Fibroblast of villous mesenchyme (primary cell): ENCODE data around the gene FUT8. TPM values are rescaled to one million over a fixed set of nuclear protein-coding genes. Genes with fewer than 3 reads are reported as not detected.

Experiments
- DNase-seq: peaks from one replicate; pipeline ENCODE4 v3.0.0-alpha.2; 2010; ENCODE audit warnings: low read depth
- H3K4me3 ChIP-seq: 2 replicates; pipeline ENCODE4 v1.5.1; 2011; ENCODE audit warnings: low read depth, mild to moderate bottlenecking, low read length
- total RNA-seq: library from RNA; depleted of rRNA; stranded (reverse); fragments of >200 nt; gene quantifications from 2 replicates; pipeline ENCODE4 v1.2.3, GENCODE V29; 2012
- TF ChIP-seq, protein P1 (sequence below): IDR thresholded peaks from 2 replicates; pipeline ENCODE4 v1.5.1; 2012; ENCODE audit warnings: low read depth, mild to moderate bottlenecking, low read length; ENCODE audit not compliant: insufficient read depth

The FUT8 gene
- total RNA-seq, 1 donor, result 120 TPM

DNA sequence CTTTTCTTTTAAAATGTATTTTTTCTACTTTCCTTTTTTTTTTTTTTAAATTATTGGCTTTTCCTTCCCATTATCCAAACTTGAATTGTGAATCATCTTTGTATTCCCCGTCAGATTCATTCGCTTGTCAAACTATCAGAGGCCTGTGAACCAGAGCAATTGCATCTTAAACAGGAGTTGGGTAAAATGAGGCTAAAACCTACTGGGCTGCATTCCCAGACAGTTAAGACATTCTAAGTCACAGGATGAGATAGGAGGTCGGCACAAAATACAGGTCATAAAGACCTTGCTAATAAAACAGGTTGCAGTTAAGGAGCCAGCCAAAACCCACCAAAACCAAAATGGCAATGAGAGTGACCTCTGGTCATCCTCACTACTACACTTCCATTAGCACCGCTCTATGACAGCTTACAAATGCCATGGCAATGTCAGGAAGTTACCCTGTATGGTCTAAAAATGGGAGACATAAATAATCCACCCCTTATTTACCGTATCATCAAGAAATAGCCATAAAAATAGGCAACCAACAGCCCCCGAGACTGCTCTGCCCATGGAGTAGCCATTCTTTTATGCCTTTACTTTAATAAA is 19.9 kb downstream of the FUT8 start:
- H3K4me3 ChIP-seq, result no peak overlapping the region
- DNase-seq, result no peak
- TF ChIP-seq, protein P1, sequence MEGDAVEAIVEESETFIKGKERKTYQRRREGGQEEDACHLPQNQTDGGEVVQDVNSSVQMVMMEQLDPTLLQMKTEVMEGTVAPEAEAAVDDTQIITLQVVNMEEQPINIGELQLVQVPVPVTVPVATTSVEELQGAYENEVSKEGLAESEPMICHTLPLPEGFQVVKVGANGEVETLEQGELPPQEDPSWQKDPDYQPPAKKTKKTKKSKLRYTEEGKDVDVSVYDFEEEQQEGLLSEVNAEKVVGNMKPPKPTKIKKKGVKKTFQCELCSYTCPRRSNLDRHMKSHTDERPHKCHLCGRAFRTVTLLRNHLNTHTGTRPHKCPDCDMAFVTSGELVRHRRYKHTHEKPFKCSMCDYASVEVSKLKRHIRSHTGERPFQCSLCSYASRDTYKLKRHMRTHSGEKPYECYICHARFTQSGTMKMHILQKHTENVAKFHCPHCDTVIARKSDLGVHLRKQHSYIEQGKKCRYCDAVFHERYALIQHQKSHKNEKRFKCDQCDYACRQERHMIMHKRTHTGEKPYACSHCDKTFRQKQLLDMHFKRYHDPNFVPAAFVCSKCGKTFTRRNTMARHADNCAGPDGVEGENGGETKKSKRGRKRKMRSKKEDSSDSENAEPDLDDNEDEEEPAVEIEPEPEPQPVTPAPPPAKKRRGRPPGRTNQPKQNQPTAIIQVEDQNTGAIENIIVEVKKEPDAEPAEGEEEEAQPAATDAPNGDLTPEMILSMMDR, result no peak

DNA sequence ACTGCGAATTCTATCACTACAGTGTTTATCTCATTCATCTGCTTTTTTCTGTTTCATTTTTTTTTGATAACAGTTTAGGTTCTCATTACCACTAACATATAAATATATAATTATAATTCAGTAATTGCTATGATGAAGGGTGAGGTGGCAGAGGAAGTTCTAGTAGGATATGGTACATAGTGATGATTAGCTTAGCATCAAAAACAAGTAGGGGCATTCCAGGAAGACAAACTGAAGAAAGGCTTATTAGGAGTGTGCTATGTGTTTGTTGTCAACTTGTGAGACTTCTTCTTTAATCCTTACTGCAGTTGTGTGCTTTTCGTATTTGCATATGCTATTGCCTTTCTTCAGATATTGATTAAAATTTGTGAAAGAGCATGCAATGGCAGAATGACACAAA is 20.6 kb downstream of the FUT8 start:
- no peak overlapping the region for H3K4me3 ChIP-seq
- TF ChIP-seq, protein P1, result no peak
- no peak for DNase-seq

DNA sequence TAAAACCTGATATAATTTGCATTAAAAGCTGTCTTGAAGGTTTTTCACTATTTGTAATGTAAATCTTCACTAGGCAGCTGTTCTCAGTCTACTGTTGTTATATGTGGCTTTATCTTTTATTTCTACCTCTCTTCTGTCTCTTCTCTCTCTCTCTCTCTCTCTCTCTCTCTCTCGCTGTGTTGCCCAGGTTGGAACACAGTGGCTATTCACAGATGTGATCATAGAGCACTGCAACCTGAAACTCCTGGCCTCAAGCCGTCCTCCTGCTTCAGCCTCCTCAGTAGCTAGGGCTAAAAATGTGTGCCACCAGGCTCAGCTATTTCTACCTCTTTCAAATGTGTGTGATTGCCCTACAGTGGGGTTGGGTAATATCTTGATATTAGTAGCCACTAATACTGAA is 21.1 kb downstream of the FUT8 start:
- no peak for DNase-seq
- no peak overlapping the region for H3K4me3 ChIP-seq
- TF ChIP-seq, protein P1, result no peak

DNA sequence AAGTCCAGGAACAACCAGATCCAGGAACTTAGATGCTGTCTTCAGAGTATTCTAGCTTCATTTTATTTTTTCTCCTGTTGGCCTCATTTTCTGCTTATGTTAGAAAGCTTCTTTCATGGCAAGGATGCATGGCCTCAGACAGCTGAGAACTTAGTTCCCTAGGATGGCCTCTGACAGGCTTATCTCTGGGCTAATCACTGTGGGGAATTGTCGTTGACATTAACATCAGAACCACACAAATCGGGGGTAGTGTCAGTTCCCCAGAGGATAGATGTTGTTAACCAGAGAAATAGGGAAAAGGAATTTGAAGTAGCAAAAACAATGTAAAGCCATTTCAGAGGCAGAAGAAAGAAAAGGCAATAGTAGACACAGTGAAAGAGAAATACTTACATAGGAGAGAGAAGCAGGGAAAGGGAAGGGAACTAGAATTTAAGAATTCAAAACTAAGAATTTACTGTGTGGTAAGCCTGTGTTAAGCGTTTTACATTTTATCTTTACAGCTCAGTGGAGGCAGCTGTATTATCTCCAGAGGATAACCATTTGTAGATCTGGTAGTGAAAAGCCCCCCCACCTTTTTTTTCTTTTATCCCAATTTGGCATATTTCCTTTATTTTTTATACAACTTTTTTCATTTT is 21.8 kb downstream of the FUT8 start:
- TF ChIP-seq, protein P1, result no peak

DNA sequence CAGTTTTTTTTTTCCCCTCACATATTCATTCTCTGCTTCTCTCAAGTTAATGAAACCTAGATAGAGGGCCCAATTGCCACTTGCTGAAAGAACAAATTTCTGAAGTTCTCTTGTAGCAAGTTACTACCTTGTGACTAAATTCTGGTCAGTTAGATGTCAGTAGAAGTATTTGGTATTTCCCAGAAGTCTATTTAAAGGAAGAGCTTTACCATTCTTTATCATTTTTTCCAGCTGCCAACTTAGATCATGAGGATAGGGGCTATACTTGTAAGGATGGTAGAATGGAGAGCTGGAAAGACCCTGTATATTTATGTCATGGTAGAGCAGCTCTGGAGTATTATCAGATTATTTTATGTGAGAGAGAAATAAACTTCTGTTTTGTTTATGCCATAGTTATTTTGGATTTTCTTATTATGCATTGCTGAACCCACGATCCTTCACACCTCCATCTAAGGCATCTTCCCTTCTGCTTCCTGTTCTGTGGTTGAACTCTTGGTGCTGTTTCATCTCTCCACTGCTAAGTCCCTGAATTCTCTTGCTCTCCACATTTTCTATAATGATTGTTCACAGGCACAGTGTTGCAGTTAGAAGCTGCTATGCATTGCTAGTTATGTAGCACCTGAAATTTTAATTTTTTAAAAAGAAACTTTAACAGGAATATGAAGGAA is 25.9 kb downstream of the FUT8 start:
- no peak for DNase-seq
- TF ChIP-seq, protein P1, result no peak
- H3K4me3 ChIP-seq, result no peak overlapping the region

More for the DNA sequence above, 21.8 kb downstream of the FUT8 start:
- no peak overlapping the region for H3K4me3 ChIP-seq
- peak; percentile 24 for DNase-seq

DNA sequence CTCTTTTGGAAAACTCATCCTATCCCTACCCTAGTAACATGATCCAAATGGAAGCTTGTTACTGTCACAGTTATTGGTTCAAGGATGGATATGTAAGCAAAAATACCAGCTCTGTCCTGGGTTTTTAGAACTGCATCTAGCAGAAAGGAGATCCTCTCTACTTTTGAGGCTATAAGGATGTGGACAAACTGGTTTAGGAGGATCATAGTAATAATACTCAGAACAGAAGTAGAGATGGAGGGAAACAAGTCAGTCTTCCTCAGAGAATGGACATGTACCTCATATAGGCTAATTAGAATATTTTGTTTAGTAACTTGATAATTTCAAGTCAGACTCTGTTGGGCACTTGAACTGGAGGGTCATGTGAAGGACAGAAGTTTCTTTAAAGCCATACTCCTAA is 26.6 kb downstream of the FUT8 start:
- H3K4me3 ChIP-seq, result no peak overlapping the region
- TF ChIP-seq, protein P1, result no peak
- DNase-seq, result no peak

DNA sequence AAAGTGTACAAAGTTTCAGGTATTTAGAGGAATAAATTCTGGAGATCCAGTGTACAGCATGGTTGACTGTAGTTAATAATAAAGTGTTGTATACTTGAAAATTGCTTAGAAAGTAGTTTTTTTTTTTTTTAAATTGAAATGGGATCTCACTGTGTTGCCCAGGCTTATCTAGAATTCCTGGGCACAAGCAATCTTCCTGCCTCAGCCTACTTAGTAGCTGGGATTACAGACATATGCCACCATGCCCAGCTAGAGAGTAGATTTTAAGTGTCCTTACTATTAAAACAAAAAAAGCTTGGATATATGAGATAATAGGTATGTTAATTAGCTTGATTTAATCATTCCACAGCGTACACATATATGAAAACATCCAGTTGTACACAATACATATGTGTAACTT is 27.7 kb downstream of the FUT8 start:
- TF ChIP-seq, protein P1, result no peak
- no peak overlapping the region for H3K4me3 ChIP-seq
- DNase-seq, result no peak
